SKM-1 (cell line): Measurements from ENCODE around the gene RPP30.

Experiments
- DNase-seq: peaks from one replicate; lab custom pipeline; 2025; ENCODE audit not compliant: unreplicated experiment; lab: John Stamatoyannopoulos, UW

RPP30 gene

DNA sequence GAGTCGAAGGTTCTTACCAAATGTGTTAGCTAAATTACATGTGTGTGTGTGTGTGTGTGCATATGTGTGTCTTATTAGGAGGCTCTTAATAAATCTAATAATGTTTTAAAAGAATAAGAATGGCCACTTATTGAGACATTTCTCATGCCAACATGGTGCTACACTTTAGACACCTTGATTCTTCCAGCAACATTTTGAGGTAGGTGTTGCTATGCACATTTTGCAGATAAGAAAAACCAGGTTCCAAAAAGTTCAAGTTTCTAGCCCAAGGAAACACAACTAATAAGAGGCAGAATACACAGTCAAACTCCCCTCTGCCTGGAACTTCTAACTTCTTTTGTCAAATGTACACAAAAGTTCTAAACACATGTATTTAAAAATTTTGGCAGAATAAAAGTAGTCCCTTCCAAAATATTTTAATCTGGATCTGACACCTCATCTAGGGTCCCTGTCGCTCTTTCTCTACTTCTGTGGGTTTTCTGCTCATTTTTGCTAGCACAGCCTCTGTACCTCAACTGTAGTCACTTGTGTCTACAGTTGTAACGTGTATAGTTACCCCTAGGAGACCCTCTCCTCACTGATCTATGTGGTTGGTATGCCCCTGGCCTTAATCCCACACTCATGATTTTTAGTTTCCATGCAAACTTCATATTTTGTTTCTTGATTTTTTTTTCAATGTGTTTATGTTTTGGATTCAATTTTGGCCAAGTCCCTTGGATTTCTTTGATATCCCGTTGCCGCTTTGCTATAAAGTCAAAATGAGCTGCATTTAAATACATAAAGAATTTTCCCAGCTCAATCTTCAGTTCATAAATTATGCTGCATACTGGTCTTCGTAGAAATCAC, 44.8 kb downstream of the RPP30 start:
- DNase-seq: no peak

DNA sequence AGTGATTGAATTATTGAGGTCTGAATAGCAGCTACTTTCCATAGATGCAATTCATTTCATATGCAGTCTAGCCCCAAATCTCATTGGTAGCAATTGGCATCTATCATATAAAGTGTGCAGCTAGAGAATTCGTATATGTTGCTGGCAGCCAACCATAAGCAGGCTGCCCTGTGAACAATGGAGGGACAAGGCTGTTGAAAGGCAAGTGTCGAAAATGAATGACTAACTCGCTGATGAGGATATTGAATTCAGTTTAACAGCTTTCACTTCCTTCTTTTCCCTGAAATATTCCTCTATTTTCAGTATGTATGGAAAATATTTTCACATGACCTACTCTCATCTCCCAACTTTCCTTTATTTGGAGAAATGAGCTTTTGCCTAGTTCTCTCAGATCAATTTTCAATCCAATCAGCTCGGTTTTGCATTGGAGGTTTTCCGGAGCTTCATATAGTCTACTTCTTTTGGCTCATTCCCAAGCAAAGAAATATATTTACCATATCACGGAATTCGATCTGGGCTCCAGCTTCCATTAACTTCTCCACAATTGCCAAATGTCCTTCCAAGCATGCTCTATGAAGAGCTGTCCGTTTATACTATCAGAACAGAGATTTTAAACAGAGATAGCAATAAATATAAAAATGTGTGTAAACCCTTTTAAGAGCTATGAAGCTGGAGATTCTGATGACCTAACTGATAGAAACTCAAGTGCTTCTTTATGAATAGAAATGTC, 45.6 kb downstream of the RPP30 start:
- no peak for DNase-seq

DNA sequence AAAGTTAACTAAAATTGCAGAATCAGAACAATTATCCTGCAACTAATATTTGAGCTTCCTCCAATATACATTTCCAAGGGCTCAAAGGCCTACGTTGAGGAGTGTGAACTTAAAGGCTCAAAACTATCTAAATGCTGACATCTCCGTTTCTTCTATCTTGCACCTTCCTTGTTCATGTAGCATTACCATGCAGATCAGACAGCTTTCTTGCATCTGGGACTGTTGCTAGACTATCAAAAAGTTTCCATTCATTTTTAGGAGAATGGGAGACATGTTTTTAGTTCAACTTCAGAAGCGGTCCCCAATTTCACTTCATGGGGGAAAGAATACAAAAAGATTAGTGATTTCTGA, 46.2 kb downstream of the RPP30 start:
- no peak for DNase-seq

DNA sequence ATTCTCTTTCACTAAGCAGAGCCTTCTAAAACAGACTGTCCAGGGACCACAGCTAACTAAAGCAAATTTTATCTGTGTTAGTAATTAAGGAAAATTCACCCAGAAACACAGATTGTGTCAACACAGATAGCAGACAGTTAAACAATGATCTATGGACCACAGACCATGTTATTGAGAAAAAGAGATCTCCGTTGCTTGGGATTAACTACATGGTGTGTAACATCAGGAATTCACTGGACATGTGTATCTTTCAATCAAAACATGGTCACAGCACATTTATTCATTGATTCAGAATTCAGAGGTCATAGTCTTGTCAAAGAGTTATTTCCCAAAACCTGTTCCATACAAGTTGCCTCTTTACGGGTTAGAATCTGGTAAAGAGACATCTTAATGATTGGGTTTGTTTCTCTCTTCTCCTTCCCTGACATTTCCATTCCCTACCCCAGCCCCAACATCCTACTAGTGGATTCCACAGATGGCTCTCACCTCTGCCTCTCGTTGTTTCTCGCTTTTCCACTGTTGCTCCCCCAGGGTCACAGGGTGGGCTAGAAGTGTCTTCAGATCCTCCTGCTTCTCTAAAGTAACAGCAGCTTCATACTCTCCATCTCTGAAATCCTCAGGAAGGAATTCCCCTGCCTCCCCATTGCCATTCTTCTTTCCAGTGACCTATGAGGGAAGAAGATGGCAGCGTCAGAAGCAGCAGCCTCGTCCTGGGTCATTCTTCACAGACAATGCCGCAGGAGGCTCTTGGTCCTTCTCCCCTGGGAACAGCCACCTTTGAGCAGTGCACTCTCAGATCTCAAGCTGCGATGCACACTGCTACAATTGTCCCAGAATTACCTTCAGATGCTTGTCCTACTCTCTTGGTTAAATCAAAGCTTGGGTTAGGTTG, 48.2 kb downstream of the RPP30 start:
- no peak for DNase-seq

DNA sequence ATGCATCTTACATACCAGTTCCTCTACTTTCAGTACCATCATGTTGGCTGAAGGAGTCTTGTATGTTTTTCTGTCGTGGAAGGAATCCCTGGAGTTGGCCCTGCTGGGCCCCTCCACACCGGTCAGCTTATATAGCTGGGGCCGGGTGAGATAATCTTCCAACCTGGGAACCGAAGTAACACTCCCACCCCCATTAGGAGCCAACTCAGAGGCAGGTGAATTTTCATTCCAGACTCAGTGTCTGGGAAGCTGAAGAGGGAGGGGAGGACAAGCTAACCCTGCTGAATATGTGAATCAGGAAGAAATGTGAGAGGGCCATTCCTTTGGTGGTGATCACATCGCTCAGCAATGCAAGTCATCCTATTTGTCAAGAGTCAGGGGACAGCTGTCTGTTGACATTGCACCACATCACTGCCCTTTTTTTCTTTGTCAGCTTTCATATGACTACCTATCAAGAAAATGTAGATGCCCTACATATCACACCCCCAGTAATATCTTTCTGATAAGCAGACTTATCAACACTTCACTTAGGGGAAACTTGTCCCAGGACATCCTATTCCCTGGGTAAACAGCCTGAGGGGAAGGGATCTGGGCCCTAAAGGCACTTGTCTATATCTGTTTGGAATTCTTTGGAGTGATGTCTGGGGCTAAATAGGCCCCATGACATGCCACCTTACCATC, 49.4 kb downstream of the RPP30 start, which contains the start of gene ANKRD1:
ANKRD1 (minus strand) TSS at position 102 of the 681 bp plus-strand sequence; CDS start at position 42, 60 bp downstream.
- DNase-seq: no peak

DNA sequence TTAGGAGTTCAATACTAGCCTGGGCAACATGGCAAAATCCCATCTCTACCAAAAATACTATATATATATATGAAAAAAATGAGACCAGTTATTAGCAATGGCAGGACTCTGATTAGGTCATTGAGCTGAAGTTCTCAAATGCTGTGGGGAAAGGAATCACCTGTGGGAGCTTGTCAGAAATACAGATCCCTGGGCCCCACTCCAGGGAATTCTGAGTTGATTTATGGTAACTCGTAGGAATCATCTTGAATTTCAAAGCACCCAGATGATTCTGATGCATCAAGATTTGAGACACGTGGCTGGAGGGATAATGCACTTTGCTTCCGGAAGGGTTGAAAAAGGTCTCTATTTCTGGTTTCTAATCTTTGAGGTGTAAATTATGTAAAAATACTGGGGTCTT, 50.1 kb downstream of the RPP30 start:
- no peak for DNase-seq

DNA sequence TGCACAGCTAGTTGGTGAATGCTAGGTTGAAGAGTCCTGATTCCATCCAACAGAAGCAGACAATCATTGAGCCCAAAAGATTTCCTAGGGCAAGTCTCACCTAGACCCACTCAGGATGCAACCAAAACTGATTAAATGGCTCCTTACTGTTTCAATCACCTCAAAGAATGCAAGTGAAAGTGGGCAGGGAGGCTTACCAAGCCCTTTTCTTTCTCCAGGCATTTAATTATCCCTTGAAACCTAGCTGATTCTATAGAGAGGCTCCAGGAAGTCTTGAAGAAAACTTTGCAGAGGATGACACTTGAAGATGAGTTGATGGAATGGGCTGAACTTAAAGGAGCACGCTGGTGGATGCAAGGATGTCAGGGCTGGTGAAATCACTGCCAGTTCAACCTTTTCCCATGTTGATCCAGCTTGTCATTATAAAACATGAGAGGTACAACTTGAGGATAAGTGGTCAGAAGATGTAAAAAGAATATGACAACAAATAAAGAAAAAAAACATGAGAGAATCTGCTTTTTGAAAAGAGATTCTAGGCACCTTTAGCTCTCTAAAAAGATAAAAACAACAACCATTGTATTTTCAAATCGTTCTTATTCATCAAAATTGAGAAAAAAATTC, 51.4 kb downstream of the RPP30 start:
- no peak for DNase-seq

DNA sequence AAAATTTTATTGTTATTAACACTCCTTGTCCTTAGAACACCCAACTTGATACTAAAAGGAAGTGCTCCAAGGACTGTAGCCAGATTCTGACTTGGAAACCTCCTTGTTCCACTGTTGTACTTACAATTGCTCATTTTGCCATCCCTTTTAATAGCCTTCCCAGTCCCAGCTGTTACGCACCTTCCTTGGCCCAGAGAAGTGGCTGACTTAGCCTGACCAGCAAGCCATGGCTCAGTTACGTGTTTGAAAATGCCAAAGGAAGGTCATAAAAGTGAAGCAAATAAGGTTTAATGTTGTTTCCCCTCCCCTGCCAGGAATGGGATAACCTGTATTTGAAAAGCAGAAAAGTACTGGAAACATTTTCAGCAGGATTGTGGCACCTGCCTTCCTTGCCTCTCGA, 52.8 kb downstream of the RPP30 start:
- DNase-seq: no peak

DNA sequence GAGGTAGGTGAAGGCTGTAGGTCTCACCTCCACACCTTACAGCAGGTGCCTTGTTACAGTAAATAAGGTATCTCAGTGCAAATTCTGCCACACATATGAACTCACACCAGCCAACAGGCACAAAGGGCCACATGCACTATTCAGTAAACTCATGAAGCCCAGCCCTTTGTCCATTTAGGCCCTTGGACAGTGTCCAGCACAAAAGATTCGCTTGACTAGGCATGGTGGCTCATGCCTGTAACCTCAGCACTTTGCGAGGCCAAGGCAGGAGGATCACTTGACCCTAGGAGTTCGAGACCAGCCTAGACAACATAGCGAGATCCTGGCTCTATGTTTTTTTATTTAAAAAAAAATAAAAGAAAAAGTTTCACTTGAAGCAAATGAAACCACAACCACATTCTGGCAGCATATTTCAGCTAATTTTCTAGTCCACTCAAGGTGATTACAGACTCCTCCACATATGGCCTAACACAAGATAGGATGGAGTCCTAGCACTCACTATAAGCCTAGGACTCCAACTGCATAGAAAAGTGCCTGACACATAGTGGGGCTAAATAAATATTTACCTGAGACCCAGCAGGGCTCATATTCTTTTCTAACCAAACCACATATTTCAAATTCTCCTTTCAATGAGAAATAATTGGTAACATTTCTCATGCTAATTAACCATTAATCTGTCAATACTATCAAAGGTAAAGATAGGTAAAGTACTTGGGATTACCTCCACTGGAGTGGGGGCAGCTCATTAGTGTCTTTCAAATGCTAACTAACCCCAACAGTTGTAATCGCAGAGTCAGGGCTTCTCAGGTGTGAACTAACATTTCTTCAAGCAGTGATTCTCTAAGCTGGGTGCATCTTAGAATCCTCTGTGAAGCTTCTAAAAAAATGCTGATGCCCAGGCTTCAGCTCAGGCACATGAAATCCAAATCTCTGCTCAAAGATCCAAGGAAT, 53.6 kb downstream of the RPP30 start:
- no peak for DNase-seq

DNA sequence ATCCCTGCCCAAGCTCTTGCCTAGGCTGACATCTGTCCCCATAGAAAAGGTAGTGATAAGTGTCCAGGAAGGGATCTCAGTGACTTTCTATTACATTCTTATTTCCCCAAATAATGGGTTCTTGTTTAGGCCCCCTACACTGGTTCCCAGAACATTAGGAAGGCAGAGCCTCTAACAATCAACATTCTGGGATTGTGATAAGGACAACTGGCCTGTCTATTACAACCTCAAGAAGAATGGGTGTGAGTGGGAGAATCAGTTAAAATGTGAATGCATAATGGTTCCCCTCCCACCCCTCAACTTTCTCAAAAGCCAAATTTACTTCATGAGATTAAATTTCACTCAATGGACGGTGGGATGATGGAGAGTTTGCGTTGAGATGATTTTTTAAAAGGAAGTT, 55.5 kb downstream of the RPP30 start:
- no peak for DNase-seq

DNA sequence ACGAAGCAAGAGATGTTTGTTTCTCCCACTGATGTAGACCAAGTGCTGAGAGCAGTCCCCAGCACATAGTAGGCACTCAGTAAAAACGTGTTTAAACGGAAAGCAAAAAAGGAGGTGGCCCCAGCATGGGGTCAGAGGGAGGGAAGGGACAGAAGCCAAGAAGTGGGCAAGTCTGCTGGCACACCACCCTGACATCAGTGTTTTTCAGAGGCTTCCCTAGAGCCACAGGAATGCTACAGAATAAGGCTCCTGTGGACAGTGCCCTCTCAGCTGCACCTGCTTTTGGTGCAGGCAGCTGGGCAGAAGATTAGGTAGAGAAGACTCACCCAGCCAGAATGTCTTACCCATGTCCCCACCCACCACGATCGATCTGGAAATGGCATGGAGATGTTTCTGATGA, 57.4 kb downstream of the RPP30 start:
- DNase-seq: no peak

DNA sequence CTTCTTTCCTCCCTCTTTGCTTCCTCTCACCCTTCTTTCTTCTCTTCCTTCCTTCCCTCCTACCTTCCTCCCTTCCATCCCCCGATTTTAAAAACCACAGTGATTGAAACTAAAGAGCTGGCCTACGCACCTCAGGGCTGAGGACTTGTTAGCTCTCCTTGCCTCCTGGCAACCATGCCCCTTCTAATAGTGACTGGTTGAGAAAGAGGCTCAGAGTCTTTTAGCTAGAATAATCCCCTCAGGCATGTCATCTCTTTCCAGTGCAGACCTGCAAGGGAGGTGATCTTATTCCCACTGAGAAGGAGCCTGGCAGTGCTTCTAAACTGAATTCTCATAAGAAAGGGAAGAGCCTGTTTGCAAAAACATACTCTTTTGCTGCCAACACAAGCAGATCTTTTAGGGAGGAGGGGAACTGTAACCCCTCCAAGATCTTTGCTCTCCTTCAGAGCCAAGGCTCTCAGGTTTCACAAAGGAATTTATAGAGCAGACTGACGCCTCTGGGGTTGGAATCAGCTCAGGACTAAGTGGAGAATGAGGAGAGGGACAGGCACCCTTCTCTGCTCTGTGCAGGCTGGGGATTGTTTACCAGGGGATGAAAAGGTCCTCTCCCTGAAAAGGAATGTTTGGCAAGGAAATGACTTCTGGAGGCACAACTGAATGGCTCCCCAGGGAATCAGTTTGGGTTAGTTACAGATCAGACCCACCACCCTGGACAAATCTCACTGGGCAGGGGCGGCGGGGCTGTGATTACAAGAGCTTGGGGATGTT, 58.5 kb downstream of the RPP30 start:
- no peak for DNase-seq

DNA sequence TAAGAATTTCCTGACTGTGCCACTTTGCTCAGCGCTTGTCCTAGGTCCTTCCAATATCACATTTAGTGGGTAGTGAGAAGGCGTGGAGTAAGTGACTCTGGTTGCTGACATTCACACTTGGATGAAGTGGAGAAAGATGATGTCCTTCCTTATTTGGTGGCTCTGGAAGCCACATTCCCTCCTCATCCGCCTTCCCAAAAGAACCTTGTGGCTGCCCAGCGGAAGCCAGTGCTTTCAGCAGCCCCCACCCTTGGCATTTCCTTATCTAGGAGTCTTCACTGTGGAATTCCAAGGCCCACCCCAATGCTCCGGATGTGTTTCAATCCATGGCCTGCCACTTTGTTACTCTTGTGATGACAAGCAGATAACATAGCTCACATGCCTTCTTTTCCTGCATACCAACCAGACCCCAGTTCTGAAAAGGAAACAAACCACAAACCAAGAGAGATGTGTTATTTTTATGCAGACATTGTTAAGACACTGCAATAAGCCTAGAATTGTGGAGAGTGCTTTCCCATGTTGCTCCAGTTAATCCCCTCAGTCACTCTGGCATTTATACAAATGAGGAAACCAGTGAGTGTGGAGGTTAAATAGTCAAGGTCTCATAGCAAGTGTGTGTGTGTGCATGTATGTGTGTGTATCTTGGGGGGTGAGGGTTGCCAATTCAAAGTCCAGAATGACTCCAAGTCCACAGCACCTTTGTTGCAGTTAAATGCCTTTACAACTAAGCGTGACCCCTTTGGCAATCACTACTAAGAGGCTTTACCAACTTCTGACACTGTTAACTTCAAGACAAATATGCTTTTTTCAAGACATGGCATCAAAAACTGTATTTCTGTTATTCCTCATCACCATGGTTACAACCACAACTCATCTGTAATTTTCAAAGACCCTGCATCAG, 59.4 kb downstream of the RPP30 start:
- DNase-seq: no peak

DNA sequence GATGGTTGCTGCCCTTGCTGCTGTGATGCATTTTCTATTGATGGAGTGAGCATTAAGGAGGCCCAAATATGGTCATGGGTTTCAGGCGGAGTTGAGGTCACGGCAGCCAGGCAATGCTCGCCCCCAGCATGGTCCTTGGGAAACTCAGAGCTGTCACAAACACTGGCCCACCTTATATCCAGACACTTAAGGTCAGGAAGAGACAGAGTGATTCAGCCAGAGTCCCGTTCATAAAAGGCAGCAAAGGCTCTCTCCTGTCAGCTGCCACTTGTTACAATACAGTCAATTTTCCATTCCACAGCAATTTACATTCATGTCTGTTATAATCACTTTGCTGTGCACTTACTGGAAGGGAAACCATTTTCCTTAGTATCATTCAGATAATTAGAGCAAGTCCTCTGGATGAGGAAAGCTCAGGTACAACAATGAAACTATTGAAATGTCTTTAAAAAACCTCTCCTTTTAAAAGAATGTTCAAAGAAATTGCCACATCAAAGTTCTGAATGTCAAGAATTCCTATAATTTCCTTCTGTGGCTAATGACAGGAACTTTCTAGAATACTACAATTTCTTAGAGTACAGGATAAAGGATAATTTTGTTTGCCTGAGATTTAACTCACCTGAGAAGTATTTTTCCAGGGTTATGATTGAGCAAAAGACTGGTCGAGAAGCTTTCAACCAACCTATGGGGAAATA, 64.0 kb downstream of the RPP30 start:
- DNase-seq: no peak

DNA sequence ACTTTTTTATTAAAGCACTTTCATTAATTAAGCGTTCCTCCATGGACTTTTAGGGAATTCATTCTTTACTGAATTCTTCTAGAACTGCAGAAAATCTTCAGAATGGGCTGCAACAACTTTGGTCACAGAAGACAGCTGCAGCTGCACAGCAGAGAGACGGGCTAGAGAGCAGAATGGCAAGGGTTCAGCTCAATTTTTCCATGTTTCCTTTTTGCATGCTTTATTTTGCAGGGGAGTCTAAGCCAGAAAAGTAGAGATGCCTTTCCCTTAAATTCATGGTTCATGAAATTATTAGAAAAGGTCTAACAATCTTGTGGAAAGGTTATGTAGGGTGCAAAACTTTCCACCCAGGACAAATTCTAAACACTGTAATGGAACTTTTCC, 64.5 kb downstream of the RPP30 start:
- no peak for DNase-seq

DNA sequence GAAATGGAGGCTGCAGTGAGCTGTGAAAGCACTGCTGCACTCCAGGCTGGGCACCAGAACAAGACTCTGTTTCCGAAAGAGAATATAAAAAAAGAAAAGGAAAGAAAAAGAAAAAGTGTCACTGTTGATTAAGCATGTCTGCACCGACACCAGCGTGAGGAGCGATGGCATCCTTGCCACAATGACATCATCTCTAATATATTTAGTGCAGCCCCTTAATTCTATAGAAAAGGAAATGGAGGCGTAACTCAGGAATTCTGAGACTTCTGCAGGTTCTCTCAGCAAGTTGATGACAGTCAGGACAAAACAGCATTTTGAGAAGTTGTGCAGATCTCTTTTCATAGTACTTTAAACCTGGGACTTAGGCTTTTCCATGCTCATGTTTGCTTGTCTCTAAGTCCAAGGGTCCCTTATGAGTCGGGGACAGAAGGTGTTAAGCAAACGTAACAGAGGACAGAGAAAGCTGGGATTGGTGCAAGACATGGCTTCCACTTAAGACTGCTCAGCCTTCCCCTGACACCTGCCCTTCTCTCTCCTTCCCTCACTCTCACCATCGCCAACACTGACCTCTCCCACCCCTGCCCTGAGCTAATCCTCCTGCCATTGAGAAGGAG, 66.0 kb downstream of the RPP30 start:
- DNase-seq: no peak

DNA sequence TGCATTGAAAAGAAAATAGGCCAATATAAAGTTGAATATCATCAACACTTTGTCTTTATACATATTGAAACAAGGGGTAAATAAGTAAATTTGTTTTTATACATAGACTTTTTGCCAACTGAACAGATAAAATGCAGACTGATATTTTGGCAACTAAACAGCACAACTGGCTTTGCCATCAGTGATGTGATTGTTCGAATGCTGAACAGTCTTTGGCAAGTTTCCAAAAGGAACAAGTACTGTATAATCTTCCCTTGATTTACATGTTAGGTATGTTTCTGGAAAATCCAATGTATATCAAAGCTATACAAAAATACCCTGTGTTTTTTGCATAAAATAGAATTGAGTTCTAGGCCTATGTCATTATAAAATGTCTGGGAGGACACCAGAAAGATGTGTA, 67.3 kb downstream of the RPP30 start:
- DNase-seq: no peak
